GM10248 (cell line): Measurements from ENCODE around the gene GABRB1.

Experiments used
- CTCF ChIA-PET: fragments of 300-600 bp; sonication (Branson Sonifier 250); formaldehyde crosslinking; extraction: SDS; loops from one replicate; lab custom pipeline; 2021; ENCODE audit warnings: antibody characterized with exemption; lab: Yijun Ruan, JAX
- POLR2A ChIA-PET: fragments of 350-650 bp; sonication (Branson Sonifier 250); formaldehyde crosslinking; extraction: SDS; loops from one replicate; lab custom pipeline; 2020; ENCODE audit warnings: antibody characterized with exemption; lab: Yijun Ruan, JAX
- DNase-seq: peaks from one replicate; pipeline ENCODE4 v3.0.0; 2012; ENCODE audit errors: extremely low spot score
- TF ChIP-seq, protein P1 (sequence below): IDR thresholded peaks from 2 replicates; pipeline ENCODE4 v1.5.1; 2012; ENCODE audit warnings: mild to moderate bottlenecking, low read depth; ENCODE audit errors: extremely low read depth, missing control alignments, control extremely low read depth

GABRB1 gene

DNA sequence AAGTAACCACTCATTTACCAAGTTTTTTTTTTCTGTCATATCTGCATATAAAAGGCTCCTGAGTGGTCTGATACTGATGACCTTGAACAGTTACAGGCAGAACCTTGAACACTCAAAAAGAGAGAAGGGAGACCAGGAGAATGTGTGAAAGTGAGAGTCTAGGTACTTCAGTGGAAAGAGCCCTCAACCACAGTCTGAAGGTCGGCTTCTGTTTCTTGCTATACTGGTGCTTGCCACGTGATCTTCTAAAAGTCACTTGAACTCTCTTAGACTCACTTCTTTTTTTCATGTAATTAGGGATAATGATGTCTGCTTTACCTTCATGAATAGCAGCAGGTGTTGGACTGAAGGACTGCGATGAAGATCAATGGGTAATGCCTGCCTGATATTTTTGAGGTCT is 22.8 kb downstream of the GABRB1 start:
- CTCF ChIA-PET: interaction anchor here (1.5 kb wide), 1 partner anchor 10 kb away, joined by 5 read pairs; no protein-coding TSS in a partner anchor
- TF ChIP-seq, protein P1, sequence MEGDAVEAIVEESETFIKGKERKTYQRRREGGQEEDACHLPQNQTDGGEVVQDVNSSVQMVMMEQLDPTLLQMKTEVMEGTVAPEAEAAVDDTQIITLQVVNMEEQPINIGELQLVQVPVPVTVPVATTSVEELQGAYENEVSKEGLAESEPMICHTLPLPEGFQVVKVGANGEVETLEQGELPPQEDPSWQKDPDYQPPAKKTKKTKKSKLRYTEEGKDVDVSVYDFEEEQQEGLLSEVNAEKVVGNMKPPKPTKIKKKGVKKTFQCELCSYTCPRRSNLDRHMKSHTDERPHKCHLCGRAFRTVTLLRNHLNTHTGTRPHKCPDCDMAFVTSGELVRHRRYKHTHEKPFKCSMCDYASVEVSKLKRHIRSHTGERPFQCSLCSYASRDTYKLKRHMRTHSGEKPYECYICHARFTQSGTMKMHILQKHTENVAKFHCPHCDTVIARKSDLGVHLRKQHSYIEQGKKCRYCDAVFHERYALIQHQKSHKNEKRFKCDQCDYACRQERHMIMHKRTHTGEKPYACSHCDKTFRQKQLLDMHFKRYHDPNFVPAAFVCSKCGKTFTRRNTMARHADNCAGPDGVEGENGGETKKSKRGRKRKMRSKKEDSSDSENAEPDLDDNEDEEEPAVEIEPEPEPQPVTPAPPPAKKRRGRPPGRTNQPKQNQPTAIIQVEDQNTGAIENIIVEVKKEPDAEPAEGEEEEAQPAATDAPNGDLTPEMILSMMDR: no peak
- DNase-seq: no peak
- POLR2A ChIA-PET: no interaction called here

DNA sequence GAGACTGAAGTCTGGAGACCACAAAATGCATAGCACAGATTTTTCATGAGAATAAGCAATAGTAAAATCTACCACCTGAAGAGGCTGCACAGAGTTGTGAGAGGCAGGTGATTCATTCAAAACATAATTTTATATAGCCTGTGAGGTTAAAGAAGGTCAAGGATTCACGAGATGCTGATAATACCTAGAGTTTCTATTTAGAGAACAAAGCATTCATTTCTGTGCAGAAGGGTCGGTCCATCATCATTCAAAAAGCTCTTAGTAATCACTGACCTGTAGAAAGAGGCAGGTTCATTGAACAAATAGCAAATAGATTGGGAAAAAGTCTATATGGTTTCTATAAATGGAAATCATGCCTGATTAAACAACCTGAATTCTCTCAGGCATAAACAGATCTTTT is 26.6 kb downstream of the GABRB1 start:
- ChIA-PET POLR2A (no interaction called here), CTCF (no interaction called here)

DNA sequence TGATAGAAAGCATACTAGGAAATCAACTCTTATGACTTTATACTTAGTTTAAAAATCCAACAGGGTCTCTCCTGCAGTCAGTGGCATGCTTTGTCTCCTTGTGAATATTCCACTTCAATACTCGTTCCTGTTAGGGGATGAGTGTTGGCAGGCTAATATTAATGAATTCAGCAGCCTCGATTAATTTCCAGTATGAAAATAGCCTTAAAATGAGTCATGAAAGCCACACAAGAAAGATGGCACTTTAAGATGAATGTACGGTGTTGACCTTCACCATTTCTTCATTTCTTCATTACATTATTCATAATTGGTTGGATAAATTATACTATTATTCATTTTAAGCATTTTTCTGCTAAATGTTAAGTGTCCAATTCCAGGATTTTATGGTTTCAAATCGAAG is 29.2 kb downstream of the GABRB1 start:
- no peak for DNase-seq
- TF ChIP-seq, protein P1: no peak
- POLR2A ChIA-PET: no interaction called here
- CTCF ChIA-PET: no interaction called here

More for the DNA sequence above, 26.6 kb downstream of the GABRB1 start:
- no peak for DNase-seq
- TF ChIP-seq, protein P1: no peak

DNA sequence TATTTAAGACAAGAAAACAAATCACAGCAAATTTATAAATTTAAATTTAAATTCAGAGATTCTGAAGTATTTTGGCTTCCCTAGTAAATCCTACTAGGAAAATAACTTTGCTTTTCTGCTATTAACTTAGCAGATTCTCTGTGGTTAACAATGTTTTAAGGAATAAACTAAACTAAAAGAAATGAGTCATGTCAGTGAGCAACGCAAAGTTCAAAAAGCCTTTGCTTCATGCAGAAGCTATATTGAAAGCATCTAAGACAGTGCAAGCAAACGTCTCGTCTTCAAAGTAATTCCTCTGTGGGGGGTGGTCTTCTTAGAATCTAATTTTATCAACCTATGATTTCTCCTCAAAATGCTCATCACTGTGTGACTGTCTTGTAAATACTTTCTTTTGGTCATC is 30.1 kb downstream of the GABRB1 start:
- no peak for DNase-seq
- CTCF ChIA-PET: no interaction called here

DNA sequence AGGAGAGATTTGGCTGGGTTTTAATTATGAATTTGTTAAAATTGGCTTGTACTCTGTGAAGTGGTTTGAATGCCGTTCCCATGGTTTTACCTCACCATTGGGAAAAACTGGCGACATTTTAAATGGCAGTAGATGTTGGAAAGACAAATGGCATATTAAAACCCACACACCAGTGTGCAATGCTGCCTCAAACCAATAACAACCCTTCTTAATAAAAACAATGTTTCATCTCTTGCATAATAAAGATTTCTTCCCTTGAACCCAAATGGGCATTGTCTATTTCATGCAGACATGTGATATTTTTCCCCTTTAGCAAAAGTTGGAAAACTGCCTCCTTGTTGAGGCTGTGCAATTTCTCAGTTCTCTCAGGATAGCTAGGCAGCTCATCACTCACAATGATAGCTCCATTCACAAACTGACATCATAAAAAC is 33.7 kb downstream of the GABRB1 start:
- DNase-seq: no peak
- CTCF ChIA-PET: no interaction called here
- POLR2A ChIA-PET: no interaction called here
- TF ChIP-seq, protein P1: no peak

More for the DNA sequence above, 30.1 kb downstream of the GABRB1 start:
- POLR2A ChIA-PET: no interaction called here
- TF ChIP-seq, protein P1: no peak

DNA sequence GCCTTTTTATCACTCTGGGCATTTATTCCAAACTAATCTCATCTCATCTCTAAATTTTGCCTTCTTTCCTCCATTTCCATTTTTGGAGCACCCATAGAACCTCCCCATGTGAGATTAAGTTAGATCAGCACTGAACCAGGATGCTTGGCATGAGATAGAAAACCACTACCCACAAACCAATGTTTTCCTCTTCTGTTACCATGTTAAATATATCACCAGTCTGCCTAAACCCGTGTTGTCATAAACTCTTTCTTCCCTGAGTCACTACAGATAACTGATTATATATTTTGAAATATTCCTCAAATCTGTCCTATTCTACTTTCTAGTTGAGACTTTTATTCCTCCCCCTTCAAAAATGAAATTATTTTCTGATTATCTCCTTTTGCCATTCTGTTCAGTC is 37.6 kb downstream of the GABRB1 start:
- CTCF ChIA-PET: no interaction called here
- no peak for DNase-seq
- POLR2A ChIA-PET: no interaction called here
- TF ChIP-seq, protein P1: no peak
